Neural progenitor cell (in vitro differentiated cells): ENCODE data around the gene SCG5.

Source experiments
- CTCF ChIP-seq: fragments of 200-600 bp; sonication (generic); IDR thresholded peaks from 2 replicates; pipeline ENCODE4 v1.5.1; 2017; ENCODE audit warnings: antibody characterized with exemption, mild to moderate bottlenecking
- EZH2 ChIP-seq: fragments of 200-600 bp; sonication (generic); IDR thresholded peaks from 2 replicates; pipeline ENCODE4 v1.6.1; 2017; ENCODE audit warnings: antibody characterized with exemption, mild to moderate bottlenecking, moderate library complexity
- EZH2phosphoT487 ChIP-seq: fragments of 200-600 bp; sonication (generic); IDR thresholded peaks from 2 replicates; pipeline ENCODE4 v1.6.1; 2017; ENCODE audit warnings: antibody characterized with exemption

GRCh38 chr15:32677238-32677750, 35.8 kb downstream of the SCG5 start:
- no peak for TF ChIP-seq CTCF
- no peak for TF ChIP-seq EZH2phosphoT487
- no peak for TF ChIP-seq EZH2
